ENCODE results near the gene HOXC10.

The HOXC10 gene

DNA sequence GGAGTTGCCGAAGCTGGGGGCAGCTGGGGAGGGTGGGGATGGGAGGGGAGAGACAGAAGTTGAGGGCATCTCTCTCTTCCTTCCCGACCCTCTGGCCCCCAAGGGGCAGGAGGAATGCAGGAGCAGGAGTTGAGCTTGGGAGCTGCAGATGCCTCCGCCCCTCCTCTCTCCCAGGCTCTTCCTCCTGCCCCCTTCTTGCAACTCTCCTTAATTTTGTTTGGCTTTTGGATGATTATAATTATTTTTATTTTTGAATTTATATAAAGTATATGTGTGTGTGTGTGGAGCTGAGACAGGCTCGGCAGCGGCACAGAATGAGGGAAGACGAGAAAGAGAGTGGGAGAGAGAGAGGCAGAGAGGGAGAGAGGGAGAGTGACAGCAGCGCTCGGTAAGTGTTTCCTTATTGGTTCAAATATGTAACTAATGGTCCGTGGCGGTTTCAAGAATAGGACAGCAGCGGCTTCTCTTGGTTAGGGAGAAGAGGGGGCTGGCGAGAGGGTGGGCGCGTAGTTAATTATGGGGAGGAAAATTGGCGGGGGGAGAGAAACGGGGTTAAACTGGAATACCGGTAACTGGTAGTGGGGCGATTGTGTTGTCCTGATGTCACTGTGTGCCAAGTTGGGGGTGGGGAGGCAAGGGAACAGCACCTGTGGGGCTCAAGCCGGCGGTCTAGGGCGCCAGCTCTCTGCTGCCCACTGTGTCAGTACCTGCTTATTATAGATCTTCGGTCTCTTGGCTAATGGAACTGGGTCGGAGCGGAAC, 32.3 kb downstream of the HOXC10 start:
- DNase-seq, result no peak

DNA sequence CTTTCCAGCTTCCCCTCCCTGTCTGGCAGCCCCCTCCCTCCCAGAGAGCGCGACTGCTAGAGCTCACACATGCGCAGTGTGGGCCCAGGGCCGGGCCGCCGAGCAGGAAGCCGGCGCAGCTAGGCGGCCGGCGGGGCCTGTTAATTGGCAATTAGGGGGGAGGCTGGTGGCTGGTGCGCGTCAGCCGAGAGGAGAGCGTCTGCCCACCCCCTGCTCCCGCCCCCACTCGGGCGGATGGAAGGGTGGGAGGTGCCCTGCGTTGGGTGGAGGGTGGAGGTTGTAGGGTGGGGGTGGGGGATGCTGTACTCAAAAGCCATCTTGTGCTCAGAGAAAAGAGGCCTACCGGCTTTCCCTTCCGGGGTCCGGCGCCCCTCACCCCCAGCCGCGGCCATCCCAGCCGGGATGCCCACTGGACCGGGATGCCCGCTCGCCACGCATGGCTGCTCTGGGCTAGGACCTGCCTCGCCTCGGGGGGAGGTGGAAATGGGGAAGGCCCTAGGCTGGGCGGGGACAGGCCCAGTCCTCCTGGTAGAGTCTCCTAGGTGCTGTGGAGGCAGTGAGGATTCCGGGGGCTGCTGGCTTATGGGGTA, 33.0 kb downstream of the HOXC10 start:
- DNase-seq, result peak; percentile 85

DNA sequence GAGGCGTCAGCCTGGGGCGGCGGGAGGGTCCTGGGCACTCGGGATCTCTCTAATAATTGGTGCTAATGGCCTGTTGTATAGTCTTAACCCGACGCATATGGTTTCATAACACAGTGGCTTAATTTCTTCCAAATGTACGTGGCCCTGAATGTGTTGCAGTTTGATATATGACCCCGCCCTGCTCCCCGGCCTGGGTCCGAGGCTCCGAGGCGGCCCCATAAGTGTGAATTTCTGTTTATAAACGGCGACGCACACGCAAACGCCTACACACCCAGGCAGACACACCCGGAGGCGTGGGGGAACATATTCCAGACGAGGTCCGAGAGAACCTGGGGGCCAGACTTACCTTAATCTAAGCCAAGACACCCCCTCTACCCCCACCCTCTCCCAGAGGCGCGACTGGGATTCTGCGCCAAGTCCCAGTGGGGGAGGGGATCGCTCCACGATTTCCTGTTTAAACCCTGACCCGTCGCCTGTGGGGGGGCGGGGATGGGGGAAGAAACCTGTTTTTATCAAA, 33.6 kb downstream of the HOXC10 start:
- no peak for DNase-seq

DNA sequence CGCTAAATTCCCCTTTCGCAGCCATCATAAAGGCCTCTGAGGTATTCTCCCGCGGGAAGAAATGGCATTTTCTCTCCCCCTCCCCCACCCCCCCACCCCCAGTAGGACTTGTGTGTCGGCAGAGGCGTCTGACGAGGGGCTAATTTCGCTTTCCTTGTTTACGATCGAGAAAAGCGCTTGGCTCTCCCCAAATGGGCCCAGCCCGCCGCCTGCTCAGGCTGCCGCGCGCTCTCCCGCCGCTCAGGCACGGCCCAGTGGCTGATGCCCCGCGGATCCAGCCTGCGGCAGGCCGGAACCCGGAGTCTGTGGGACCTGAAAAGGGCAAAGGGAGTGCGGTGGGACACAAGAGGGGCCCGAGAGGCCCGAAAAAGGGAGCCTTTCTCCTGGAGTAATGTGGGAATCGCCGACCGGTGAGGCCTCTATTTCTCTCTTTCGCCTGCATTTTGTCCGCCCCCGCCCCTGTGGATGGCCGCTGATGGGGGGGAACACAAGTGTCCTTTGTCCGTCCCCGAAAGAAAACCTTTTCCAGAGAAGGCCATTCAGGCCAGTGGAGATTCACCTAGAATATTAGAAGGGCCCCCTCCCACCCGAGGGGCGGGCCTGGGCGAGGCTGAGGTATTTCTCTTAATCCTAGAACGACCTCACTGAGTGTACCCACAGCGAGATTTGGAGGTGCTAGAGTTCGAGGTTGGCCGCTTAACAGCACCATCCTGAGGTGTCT, 34.3 kb downstream of the HOXC10 start:
- no peak for DNase-seq

DNA sequence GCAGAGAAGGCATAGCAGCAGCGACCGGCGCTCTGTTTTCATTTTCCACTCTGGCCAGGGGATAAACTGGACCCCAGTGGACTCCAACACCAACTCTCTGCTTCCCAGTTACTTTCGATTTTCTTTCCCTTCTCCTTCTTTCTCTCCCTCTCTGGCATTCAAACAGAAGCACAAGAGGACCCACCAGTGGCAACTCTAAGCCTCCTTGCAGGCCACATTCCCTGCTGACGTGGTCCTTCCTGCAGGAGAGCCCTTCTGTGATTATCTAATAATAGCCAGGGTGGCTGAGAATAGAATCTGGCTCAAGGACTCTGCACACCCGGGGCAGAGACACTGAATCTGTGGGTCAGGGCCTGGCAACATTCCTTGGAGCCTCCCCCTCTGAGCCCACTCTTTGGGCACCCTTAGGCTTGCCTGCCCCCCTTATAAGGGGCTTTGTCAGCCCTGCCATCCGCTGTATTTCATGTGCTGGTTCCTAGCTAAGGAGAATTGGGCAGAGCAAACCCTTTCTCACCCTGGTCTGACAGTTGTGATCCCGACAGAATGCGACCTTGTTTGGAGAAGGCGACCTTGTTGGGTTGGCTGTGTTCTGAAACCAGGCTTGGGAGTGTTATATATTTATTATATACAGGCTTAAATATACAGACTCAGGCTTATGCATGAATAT, 35.1 kb downstream of the HOXC10 start:
- no peak for DNase-seq

DNA sequence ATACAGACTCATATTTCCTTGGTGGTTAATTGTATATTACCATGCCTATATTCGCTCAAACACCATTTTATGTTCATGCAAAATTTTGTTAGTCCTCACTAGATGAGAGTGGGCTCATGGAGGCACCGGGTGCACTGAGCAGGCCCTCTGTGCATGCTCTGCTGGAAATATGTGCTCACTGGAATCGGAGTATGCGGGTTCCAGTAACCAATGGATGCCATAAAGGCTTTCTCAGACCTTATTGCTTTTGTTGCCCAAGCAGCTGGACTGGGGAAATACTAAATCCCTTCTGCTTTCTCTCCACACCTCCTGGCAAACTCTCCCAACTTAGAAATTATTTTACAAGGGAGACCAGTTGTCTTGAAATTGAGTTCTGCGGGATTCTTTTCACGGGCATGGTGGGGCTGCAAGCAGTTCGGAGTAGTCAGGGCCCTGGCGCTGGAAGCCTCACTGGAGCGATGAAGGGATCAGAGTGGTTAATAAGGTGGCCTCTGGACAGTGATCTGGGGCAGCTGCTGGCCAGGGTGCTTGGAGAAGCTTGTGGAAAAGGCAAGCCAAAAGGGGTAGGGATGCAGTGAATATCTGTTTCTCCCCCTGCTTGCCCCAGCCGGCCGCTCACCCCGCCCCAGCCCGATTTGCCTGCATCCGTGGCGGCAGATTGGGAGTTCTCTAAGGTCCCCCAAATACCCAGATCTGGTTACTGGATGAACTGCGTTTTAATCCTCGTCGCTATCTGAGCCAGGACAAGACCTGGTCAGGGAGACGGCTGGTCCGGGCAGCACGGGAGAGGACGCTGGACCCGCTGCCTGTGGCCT, 35.9 kb downstream of the HOXC10 start:
- no peak for DNase-seq

DNA sequence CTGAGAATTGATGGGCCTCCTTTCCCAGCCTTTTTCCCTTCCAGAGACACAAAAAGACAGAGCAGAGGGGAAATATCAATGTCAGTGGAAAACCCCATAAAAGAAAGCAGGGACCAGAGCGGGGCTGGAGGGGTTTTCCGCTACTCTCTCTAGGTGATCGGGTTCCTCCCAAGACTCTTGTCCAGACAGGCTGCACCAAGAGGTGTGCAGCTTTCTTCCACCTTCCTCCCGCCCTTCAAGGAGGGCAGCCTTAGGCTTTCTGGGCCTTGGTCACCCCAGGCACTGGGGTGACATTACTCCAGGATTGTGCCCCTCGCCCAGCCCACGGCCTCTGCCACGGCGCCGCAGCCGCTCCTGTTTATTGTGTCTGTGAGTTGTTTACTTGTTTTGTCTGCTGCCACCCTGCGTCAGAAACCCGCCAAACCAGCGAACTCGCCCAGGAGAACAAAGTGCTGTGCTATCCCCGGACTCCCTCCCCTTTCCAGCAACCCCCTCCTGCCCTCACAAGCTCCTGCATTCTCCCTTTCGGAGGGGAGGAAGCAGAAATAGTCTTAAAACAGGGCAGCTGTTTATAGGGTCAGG, 36.6 kb downstream of the HOXC10 start:
- DNase-seq, result no peak

DNA sequence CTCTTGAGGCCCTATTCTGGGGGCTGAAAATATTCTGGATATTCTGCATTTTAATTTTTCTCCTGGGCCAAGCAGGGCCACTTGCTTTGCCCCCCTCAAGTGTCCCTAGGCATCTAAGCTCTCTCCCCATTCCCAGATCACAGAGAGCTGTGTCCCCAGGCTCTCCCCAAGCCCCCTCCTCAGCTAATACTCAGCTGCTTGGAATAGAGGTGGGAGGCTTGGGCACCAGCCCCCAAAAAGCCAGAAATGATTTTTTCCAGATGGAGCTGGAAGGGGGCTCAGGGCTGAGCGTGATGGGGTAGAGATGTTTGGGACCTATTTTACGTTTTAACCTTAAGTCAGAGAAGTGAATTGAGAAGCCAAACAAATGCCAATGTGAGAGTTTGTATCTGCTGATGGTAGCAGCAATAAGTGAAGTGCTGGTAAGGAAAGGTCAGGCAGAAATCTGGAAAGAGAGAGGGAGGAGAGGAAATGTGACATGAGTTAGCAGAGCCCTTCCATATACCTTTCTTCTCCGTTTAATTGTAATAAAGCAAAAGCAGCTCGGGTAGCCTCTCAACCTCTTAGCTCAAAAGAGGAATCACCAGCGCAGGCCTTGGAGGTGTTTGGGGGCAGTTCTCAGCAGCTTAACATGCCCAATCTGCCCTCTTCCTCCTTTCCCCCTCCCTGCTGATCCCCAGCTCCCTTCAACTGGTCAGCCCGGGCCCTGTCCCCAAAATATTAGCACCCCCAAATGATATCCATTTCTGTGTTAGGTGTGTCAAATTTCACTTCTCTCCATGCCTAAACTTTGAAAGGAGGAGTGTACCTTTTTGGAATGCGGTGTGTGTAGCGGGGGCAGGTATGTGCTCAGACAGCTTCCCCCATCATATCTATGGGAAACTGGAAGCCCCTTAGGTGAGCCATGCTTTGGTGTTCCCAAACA, 38.3 kb downstream of the HOXC10 start:
- DNase-seq, result no peak

DNA sequence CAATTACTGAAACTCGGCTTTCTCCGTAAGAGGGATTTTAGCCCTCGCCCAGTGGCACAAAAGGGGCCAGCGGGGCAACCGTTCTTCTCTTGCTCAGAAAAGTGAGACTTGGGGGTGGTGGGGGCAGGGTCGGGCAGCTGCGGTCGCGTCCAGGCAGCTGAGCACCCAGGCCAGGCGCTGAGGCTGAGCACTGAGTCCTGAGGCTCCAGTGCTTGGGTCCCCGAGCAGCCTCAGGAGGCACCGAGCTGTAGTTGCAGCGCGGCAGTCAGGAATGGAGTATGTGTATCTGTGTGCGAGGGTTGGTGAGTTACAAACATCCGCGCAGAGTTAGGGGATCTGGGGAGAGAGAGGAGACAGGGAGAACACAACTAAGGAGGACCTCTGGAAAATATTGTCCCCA, 39.2 kb downstream of the HOXC10 start:
- no peak for DNase-seq

DNA sequence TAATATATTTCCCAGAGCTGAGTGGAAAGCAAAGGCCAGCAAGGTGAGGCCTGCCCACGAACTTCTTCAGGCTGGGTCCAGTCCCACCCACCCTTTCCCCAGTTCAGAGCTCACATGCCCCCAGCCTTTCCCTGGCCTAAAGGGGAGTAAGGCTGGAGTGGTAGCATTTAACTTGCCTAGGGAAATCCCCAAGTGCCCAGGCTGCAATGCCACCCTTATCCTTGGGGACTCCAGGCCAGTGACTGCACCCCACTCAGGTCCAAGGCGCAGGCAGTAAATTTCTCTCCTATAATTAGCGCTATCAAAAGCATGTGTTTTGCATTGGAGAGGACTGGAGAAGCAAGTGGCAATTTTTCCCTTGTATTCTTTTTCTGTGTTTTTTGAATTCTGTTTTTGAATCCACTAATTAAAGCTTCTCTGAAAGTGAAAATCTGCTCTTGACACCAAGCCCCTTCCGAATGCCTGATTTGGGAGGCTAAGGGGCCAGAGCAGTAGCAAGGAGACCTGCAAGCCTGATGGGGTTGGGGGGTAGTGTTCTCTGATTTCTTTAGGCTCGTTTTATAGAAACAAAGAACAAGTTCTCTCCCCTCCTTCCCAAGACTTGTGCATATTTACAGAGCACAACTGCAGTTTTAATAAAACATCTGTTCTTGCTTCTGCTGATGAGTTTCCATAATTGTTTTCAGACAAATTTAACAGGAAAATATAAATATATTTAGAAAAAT, 39.8 kb downstream of the HOXC10 start:
- no peak for DNase-seq

DNA sequence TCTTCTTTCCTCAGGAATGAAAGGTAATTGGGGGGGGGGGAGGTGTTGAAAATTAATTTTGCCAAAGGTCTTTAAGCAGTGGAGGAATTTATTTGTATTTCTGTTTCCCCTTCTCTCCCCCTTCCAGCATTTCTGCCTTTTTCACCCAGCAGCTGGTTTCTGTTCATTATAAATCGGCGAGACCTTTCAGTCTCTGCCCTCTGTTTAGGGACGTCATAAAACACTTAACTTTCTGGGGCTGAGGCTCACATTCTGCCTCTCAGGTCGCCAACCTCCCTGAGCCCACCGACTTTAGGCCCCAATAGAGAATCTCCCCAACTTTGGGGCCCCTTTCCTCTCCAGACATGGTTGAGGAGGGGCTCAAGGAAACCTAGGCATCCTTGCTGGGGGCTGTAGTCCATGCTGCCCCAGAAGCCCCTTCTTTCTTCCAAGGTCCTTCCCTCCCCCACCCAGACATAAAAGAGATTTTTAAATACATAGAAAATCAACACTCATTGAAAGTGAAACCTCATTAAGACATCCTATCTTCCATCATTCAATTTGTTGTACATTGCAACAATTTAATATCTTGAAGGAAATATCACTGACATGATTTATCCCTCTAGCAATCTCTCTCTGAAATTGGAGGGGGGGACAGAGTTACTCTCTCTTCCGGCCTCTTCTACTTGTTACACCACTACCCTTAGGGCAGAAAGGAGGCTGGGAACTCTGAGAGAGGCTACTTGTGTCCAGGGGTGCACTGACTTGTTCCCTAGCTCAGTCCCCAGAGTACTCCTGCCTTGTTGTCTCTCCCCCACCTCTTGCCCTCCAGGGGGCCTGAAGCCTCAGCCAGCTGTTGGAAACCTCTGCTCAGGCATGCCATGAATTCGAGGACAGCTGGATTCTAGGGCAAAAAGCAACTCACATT, 40.8 kb downstream of the HOXC10 start:
- DNase-seq, result no peak

DNA sequence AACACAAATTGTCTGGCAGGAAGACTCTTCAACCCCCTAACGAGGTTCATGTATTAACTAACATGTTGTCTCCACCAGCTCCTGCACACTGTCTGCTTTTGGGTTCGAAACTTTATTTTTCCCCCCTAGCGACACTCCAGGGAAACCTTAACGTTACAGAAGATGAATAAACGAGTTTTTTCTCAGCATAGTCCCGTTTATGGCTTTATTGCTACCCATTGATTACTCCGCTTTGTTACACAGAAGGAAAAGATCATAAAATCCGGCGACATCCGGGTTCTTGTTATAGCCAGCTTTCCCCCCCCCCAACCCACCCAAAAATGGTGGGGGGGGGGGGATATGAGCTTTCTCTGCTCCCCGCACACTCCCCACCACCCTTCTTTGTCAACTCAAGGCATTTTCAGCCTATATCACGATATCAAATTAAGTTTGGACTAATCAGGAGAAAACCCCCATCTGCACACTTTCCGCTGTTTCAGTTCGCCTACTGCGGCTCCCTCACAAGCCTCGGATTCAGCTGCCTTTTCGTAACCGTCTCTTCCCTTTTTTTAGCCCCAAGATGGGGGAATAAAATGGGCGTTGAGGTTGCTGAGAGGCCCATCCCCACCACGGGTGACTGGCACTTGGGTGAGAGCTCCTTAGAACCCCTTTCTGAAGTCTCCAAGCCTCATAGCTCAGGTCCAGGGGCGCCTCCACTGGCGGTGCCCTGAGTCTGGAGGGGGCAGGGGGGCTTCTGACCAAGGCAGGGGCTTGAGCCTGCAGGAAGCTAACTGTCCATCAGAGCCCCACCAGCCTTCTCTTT, 41.9 kb downstream of the HOXC10 start:
- DNase-seq, result no peak

DNA sequence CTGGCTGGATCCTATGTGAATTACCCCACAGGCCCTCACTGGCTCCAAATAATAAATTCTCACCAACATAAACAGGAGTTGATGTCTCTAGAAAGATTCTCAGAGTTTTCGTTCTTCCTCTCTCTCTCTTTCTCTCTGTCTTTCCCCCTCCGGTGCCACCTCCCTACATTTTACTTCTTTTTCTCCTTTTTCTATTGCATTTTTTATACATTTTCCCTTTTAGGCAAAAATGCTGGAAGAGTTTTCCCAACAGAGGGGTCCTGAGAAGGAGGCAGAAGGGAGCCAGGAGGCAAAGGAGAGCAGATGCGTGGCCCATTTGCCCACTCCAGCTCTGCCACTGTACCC, 42.5 kb downstream of the HOXC10 start:
- DNase-seq, result no peak

DNA sequence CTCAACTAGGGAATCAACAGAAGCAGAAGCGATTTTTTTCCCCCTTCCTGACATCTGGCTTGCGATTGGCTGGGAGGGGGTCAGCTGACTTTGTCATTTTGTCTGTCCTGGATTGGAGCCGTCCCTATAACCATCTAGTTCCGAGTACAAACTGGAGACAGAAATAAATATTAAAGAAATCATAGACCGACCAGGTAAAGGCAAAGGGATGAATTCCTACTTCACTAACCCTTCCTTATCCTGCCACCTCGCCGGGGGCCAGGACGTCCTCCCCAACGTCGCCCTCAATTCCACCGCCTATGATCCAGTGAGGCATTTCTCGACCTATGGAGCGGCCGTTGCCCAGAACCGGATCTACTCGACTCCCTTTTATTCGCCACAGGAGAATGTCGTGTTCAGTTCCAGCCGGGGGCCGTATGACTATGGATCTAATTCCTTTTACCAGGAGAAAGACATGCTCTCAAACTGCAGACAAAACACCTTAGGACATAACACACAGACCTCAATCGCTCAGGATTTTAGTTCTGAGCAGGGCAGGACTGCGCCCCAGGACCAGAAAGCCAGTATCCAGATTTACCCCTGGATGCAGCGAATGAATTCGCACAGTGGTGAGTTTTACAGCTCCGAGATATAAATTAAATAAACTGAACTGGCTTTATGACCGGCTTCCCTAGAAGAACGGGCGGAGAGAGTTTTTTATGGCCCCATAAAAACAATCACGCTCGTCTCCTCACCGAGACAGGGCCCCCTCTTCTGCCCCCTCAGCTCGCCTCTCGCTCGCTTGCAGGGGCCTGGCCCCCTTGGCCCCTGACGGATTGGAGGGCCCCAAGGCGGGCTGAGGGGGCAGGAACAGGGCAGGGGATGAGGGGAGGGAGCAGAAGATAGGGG, 43.6 kb downstream of the HOXC10 start, which contains the start of gene HOXC6:
Gene HOXC6 (plus strand): TSS at position 127 of the 888 bp plus-strand sequence. CDS start 82 bp downstream, at position 209.
- no peak for DNase-seq

DNA sequence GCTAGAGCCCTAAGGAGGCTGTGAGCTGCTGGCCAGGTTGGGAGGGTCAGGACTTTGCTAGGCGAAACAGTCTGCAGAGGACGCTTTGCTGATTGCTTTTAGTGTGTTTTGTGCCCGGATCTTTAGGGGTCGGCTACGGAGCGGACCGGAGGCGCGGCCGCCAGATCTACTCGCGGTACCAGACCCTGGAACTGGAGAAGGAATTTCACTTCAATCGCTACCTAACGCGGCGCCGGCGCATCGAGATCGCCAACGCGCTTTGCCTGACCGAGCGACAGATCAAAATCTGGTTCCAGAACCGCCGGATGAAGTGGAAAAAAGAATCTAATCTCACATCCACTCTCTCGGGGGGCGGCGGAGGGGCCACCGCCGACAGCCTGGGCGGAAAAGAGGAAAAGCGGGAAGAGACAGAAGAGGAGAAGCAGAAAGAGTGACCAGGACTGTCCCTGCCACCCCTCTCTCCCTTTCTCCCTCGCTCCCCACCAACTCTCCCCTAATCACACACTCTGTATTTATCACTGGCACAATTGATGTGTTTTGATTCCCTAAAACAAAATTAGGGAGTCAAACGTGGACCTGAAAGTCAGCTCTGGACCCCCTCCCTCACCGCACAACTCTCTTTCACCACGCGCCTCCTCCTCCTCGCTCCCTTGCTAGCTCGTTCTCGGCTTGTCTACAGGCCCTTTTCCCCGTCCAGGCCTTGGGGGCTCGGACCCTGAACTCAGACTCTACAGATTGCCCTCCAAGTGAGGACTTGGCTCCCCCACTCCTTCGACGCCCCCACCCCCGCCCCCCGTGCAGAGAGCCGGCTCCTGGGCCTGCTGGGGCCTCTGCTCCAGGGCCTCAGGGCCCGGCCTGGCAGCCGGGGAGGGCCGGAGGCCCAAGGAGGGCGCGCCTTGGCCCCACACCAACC, 44.8 kb downstream of the HOXC10 start:
- no peak for DNase-seq

DNA sequence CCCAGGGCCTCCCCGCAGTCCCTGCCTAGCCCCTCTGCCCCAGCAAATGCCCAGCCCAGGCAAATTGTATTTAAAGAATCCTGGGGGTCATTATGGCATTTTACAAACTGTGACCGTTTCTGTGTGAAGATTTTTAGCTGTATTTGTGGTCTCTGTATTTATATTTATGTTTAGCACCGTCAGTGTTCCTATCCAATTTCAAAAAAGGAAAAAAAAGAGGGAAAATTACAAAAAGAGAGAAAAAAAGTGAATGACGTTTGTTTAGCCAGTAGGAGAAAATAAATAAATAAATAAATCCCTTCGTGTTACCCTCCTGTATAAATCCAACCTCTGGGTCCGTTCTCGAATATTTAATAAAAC, 45.5 kb downstream of the HOXC10 start:
- DNase-seq, result no peak

All from activated CD4-positive, alpha-beta T cell treated with anti-CD3 and anti-CD28 coated beads, Interleukin-10, Interleukin-2, amounts not matched to agents 100 ng/mL and 50 ng/mL, durations not matched to agents 16 hours and 8 hours (primary cell).